Measurements from ENCODE around the gene HNRNPU. TPM values are rescaled to one million over a fixed set of nuclear protein-coding genes. Genes with fewer than 3 reads are reported as not detected.

The HNRNPU gene
- polyA plus RNA-seq, 2 of the 4 experiments (the other 2 are of a cell fraction), result 449 to 529 TPM

DNA sequence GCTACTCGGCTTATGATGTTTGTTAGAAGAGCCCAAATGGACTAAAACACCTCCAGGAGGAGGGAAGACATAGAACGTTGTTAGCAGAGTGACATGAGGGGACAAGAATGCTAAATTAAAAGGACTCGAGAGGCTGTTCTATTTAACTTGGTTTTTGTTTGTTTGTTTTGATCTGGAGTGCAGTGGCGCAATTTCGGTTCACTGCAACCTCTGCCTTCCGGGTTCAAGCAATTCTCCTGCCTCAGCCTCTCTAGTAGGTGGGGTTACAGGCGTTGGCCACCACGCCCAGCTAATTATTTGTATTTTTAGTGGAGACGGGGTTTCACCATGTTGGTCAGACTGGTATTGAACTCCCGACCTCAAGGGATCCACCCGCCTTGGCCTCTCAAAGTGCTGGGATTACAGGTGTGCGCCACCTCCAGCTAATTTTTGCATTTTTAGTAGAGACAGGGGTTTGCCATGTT lies 5.1 kb upstream of the HNRNPU start:
- Histone ChIP-seq H3K4me3 (no peak overlapping the region), H3K27ac (no peak overlapping the region), H3K9me3 (no peaks in the 10 kb centered on the region), H3K4me1 (peaks cover 17% of the 10 kb centered on the region), H3K4me2 (no peak overlapping the region)
- ATAC-seq (no peak), FAIRE-seq (no peak), DNase-seq (ENCODE audit: low read depth in 1 of 2, low spot score in 1 of 2) (no peak)
- ChIA-PET POLR2A (no interaction called here), CTCF (interaction anchor here (1.1 to 1.5 kb wide), 2 partner anchors 14 to 174 kb away, joined by 4 to 6 read pairs; no protein-coding TSS in a partner anchor)
- no peak for TF ChIP-seq CHD2 (IDR thresholded peaks at IDR 0.05; ENCODE audit: low read length, partially characterized antibody)
- no peak for TF ChIP-seq NFE2L2 (conservative IDR thresholded peaks at IDR 0.05; ENCODE audit: low read length)
- WGBS (ENCODE audit: missing lambda C conversion rate), result 76% methylated on average over 12 of the region's 12 CpGs

DNA sequence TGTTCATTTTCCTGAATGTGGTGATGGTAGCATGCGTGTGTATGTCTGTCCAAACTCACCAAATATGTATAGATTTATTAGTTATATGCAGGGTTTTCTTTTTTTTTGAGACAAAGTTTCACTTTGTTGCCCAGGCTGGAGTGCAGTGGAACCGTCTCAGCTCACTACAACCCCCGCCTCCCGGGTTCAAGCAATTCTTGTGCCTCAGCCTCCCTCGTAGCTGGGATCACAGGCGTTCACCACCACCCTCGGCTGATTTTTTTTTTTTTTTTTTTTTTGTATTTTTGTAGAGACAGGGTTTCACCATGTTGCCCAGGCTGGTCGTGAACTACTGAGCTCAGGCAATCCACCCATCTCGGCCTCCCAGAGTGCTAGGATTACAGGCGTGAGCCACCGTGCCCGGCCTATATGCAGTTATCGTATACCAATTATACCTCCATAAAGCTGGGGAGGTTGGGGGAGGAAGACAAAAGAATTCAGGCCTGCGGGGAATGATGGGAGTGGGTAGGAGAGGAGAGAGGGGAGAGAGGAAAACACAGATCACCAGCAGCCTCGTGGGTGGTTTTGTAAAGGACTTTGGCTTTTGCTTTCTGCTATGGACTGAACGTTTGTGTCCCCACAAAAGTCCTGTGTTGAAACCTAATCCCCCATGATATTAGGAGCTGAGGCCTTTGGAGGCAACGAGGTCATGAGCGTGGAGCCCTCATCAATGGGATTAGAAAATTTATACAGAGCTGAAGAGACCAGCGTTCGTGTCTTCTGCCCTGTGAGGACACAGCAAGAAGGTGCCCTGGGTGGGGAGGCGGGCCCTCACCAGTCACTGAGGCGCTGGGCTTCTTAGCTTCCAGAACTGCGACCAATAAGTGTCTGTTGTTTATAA lies 4.4 kb upstream of the HNRNPU start:
- ChIA-PET CTCF (interaction anchor here (1.1 to 1.5 kb wide), 2 partner anchors 14 to 175 kb away, joined by 4 to 6 read pairs; no protein-coding TSS in a partner anchor), POLR2A (interaction anchor here (0.6 to 0.7 kb wide), 2 partner anchors 17 to 102 kb away, joined by 3 read pairs; no protein-coding TSS in a partner anchor)
- Histone ChIP-seq H3K4me1 (peaks cover 17% of the 10 kb centered on the region), H3K27ac (no peak overlapping the region), H3K4me3 (no peak overlapping the region), H3K4me2 (no peak overlapping the region), H3K9me3 (no peaks in the 10 kb centered on the region)
- TF ChIP-seq MAZ (IDR thresholded peaks at IDR 0.05; ENCODE audit: borderline replicate concordance, low read depth, low read length), result no peak
- TF ChIP-seq, protein P1, sequence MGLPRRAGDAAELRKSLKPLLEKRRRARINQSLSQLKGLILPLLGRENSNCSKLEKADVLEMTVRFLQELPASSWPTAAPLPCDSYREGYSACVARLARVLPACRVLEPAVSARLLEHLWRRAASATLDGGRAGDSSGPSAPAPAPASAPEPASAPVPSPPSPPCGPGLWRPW (IDR thresholded peaks at IDR 0.05), result no peak
- no peak for TF ChIP-seq TFCP2L1 (CRISPR knock-in tag; IDR thresholded peaks at IDR 0.05)
- no peak for TF ChIP-seq RARB (CRISPR knock-in tag; IDR thresholded peaks at IDR 0.05)
- no peak for TF ChIP-seq CEBPB (IDR thresholded peaks at IDR 0.05)
- TF ChIP-seq NPAS2 (CRISPR knock-in tag; IDR thresholded peaks at IDR 0.05; ENCODE audit: borderline replicate concordance), result no peak
- TF ChIP-seq, protein P2, sequence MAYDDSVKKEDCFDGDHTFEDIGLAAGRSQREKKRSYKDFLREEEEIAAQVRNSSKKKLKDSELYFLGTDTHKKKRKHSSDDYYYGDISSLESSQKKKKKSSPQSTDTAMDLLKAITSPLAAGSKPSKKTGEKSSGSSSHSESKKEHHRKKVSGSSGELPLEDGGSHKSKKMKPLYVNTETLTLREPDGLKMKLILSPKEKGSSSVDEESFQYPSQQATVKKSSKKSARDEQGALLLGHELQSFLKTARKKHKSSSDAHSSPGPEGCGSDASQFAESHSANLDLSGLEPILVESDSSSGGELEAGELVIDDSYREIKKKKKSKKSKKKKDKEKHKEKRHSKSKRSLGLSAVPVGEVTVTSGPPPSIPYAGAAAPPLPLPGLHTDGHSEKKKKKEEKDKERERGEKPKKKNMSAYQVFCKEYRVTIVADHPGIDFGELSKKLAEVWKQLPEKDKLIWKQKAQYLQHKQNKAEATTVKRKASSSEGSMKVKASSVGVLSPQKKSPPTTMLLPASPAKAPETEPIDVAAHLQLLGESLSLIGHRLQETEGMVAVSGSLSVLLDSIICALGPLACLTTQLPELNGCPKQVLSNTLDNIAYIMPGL (CRISPR knock-in tag; IDR thresholded peaks at IDR 0.05; ENCODE audit: borderline replicate concordance), result no peak
- no peak for TF ChIP-seq MYC (IDR thresholded peaks at IDR 0.05; ENCODE audit: borderline replicate concordance, low read length)
- TF ChIP-seq JUNB (IDR thresholded peaks at IDR 0.05), result no peak
- no peak for TF ChIP-seq POLR2A (IDR thresholded peaks at IDR 0.05; ENCODE audit: low read length)
- no peak for ATAC-seq
- no peak for DNase-seq (ENCODE audit: low read depth in 1 of 2, low spot score in 1 of 2)
- WGBS (ENCODE audit: missing lambda C conversion rate), result 87% methylated on average over 23 of the region's 23 CpGs
- no peak for FAIRE-seq

DNA sequence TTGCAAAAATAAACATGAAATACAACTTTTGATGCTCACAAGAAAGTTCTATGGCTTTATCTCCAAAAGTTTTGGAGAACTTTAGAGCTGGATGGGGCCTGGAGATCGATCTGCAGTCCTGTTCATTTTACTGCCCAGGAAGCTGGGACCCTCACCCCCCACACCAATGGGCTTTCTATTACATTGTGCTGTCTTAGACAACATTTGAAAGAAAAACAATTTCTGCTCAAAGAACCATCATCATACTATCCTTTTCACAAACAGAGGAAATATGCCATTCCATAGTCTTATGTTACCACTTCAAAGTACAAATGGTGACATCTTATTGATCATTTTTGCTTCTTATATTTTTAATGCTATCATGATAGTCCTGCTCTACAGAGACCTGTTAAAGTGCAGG lies 2.0 kb upstream of the HNRNPU start:
- H3K4me1 ChIP-seq, result peaks cover 17% of the 10 kb centered on the region
- ChIA-PET POLR2A (interaction anchor here (0.6 to 4.6 kb wide), 2 partner anchors 32 to 98 kb away, joined by 3 to 38 read pairs; no protein-coding TSS in a partner anchor), CTCF (interaction anchor here (0.6 to 1.2 kb wide), 4 partner anchors 12 to 190 kb away, joined by 3 to 4 read pairs (median 3); no protein-coding TSS in a partner anchor)
- H3K4me3 ChIP-seq, result no peak overlapping the region
- WGBS (ENCODE audit: missing lambda C conversion rate), result 85% methylated on average over 1 of the region's 1 CpG
- H3K27ac ChIP-seq, result peak overlapping the region in 1 of 2 experiments; percentile 51; a peak in 1 of 6 replicates
- DNase-seq (ENCODE audit: low read depth in 1 of 2, low spot score in 1 of 2) (no peak), FAIRE-seq (no peak), ATAC-seq (no peak)
- no peaks in the 10 kb centered on the region for H3K9me3 ChIP-seq
- TF ChIP-seq SMC3 (IDR thresholded peaks at IDR 0.05) (no peak), KDM1A (IDR thresholded peaks at IDR 0.05; ENCODE audit: low read depth) (no peak), SREBF2 (IDR thresholded peaks at IDR 0.05) (no peak), TFCP2L1 (CRISPR knock-in tag; IDR thresholded peaks at IDR 0.05) (no peak), HOXB5 (CRISPR knock-in tag; IDR thresholded peaks at IDR 0.05) (no peak), ESRRA (IDR thresholded peaks at IDR 0.05; ENCODE audit: borderline replicate concordance, low read length) (no peak), FOSL2 (IDR thresholded peaks at IDR 0.05) (no peak), FOSL2 (CRISPR knock-in tag; IDR thresholded peaks at IDR 0.05) (no peak)
- TF ChIP-seq, protein P2 (CRISPR knock-in tag; IDR thresholded peaks at IDR 0.05; ENCODE audit: borderline replicate concordance), result no peak
- H3K4me2 ChIP-seq, result peak overlapping the region; percentile 97; the same call in 2 of the 3 replicates

Data from A549 (cell line).